MM.1S (cell line): Measurements from ENCODE around the gene PRXL2A.

Experiments
- DNase-seq: peaks from one replicate; pipeline ENCODE4 v3.0.0-alpha.2; 2015
- H2AFZ ChIP-seq: fragments of 300-600 bp; sonication (generic); 2 replicates; pipeline ENCODE4 v1.6.0; 2016; ENCODE audit warnings: antibody characterized with exemption, low read length
- H3F3A ChIP-seq: fragments of 300-600 bp; sonication (generic); 2 replicates; pipeline ENCODE4 v1.6.1; 2016; ENCODE audit warnings: mild to moderate bottlenecking, antibody characterized with exemption, low read length, moderate library complexity, mixed read lengths; ENCODE audit not compliant: insufficient read depth
- H3K27ac ChIP-seq: fragments of 300-600 bp; sonication (generic); 2 replicates; pipeline ENCODE4 v1.5.1; 2016; ENCODE audit warnings: mild to moderate bottlenecking, low read length
- H3K27me3 ChIP-seq: fragments of 300-600 bp; sonication (generic); replicated peaks from 2 replicates; pipeline ENCODE4 v1.6.0; 2016; ENCODE audit warnings: low read length; ENCODE audit not compliant: insufficient read depth
- H3K36me3 ChIP-seq: fragments of 300-600 bp; sonication (generic); replicated peaks from 2 replicates; pipeline ENCODE4 v1.6.1; 2016; ENCODE audit warnings: mild to moderate bottlenecking, low read length, mixed read lengths; ENCODE audit not compliant: insufficient read depth
- H3K4me1 ChIP-seq: fragments of 300-600 bp; sonication (generic); 2 replicates; pipeline ENCODE4 v1.6.1; 2016; ENCODE audit warnings: low read length, mixed read lengths
- H3K4me2 ChIP-seq: fragments of 300-600 bp; sonication (generic); 2 replicates; pipeline ENCODE4 v1.6.0; 2016; ENCODE audit warnings: low read depth, low read length
- H3K4me3 ChIP-seq: fragments of 300-600 bp; sonication (generic); 2 replicates; pipeline ENCODE4 v1.5.1; 2016; ENCODE audit warnings: low read length, mixed read lengths
- H3K79me2 ChIP-seq: fragments of 300-600 bp; sonication (generic); 2 replicates; pipeline ENCODE4 v1.6.1; 2016; ENCODE audit warnings: mixed run types, low read length, mixed read lengths
- H3K9ac ChIP-seq: fragments of 300-600 bp; sonication (generic); 2 replicates; pipeline ENCODE4 v1.6.1; 2016; ENCODE audit warnings: low read length, mixed read lengths
- H3K9me2 ChIP-seq: fragments of 300-600 bp; sonication (generic); replicated peaks from 2 replicates; pipeline ENCODE4 v1.6.1; 2016; ENCODE audit warnings: mild to moderate bottlenecking, low read length, mixed read lengths; ENCODE audit not compliant: insufficient read depth
- H3K9me3 ChIP-seq: fragments of 300-600 bp; sonication (generic); replicated peaks from 2 replicates; pipeline ENCODE4 v1.6.1; 2016; ENCODE audit warnings: mild to moderate bottlenecking, low read length, mixed read lengths; ENCODE audit not compliant: insufficient read depth
- H4K20me1 ChIP-seq: fragments of 300-600 bp; sonication (generic); 2 replicates; pipeline ENCODE4 v1.6.1; 2016; ENCODE audit warnings: mild to moderate bottlenecking, low read length, moderate library complexity, mixed read lengths; ENCODE audit not compliant: insufficient read depth
- CTCF ChIP-seq: fragments of 300-600 bp; sonication (generic); IDR thresholded peaks from 2 replicates; pipeline ENCODE4 v1.5.1; 2016; ENCODE audit warnings: antibody characterized with exemption, low read length, mixed read lengths
- EZH2 ChIP-seq: fragments of 300-600 bp; sonication (generic); optimal IDR thresholded peaks from 2 replicates; pipeline ENCODE3; 2017; ENCODE audit warnings: low read depth, mild to moderate bottlenecking, antibody characterized with exemption, low read length, mixed read lengths
- EZH2phosphoT487 ChIP-seq: fragments of 300-600 bp; sonication (generic); IDR thresholded peaks from 2 replicates; pipeline ENCODE4 v1.6.1; 2018; ENCODE audit warnings: antibody characterized with exemption, low read length

Gene PRXL2A

GRCh38 chr10:80405626-80406025 lies 2.7 kb upstream of the PRXL2A start:
- H3K9me2 ChIP-seq, result no peaks in the 10 kb centered on the region
- no peak overlapping the region for H3K27ac ChIP-seq
- DNase-seq, result peak; percentile 26
- H2AFZ ChIP-seq, result no peak overlapping the region
- no peaks in the 10 kb centered on the region for H3K4me1 ChIP-seq
- no peaks in the 10 kb centered on the region for H3K27me3 ChIP-seq
- no peak overlapping the region for H3K4me2 ChIP-seq
- no peaks in the 10 kb centered on the region for H3K9me3 ChIP-seq
- no peak for TF ChIP-seq EZH2
- H3K36me3 ChIP-seq, result no peaks in the 10 kb centered on the region
- 0 out of 2 replicates have a peak, but pooled peaks cover 3% of the 10 kb centered on the region for H3F3A ChIP-seq
- H4K20me1 ChIP-seq, result no peaks in the 10 kb centered on the region
- no peak overlapping the region for H3K9ac ChIP-seq
- no peaks in the 10 kb centered on the region for H3K79me2 ChIP-seq
- H3K4me3 ChIP-seq, result no peak overlapping the region

- no peak overlapping the region for H2AFZ ChIP-seq
- H3K9me3 ChIP-seq, result no peaks in the 10 kb centered on the region
- H4K20me1 ChIP-seq, result no peaks in the 10 kb centered on the region
- H3K4me2 ChIP-seq, result no peak overlapping the region
- DNase-seq, result no peak
- H3K36me3 ChIP-seq, result no peaks in the 10 kb centered on the region
- TF ChIP-seq EZH2 (no peak), EZH2phosphoT487 (no peak), CTCF (no peak)
- 0 out of 2 replicates have a peak, but pooled peaks cover 3% of the 10 kb centered on the region for H3F3A ChIP-seq
- no peak overlapping the region for H3K4me3 ChIP-seq
- H3K27ac ChIP-seq, result no peak overlapping the region
- no peak overlapping the region for H3K9ac ChIP-seq
- H3K79me2 ChIP-seq, result no peaks in the 10 kb centered on the region
- no peaks in the 10 kb centered on the region for H3K4me1 ChIP-seq
- no peaks in the 10 kb centered on the region for H3K27me3 ChIP-seq
- no peaks in the 10 kb centered on the region for H3K9me2 ChIP-seq
Measured at GRCh38 chr10:80406204-80406603, 2.1 kb upstream of the PRXL2A start.

GRCh38 chr10:80407812-80408241 lies 524 bp upstream of the PRXL2A start:
- Histone ChIP-seq H3K4me1 (no peaks in the 10 kb centered on the region), H2AFZ (peak overlapping the region; percentile 83)

More at GRCh38 chr10:80407812-80408241, 524 bp upstream of the PRXL2A start:
- Histone ChIP-seq H3K36me3 (no peaks in the 10 kb centered on the region), H3K9me3 (no peaks in the 10 kb centered on the region), H3F3A (0 out of 2 replicates have a peak, but pooled peaks cover 3% of the 10 kb centered on the region), H3K27me3 (no peaks in the 10 kb centered on the region), H3K9me2 (no peaks in the 10 kb centered on the region), H3K79me2 (no peaks in the 10 kb centered on the region), H3K4me3 (peak overlapping the region; percentile 93), H3K27ac (no peak overlapping the region), H3K4me2 (peak overlapping the region; percentile 82), H3K9ac (peak overlapping the region; percentile 59; the same call in 1 of the 2 replicates), H4K20me1 (no peaks in the 10 kb centered on the region)
- no peak for DNase-seq
- TF ChIP-seq EZH2 (no peak), CTCF (no peak), EZH2phosphoT487 (no peak)
